ENCODE measurements around the gene EYS.

- TF ChIP-seq CTCF (IDR thresholded peaks at IDR 0.05; ENCODE audit: low read depth, low read length, poor library complexity, severe bottlenecking), result no peak
- TF ChIP-seq EZH2phosphoT487 (IDR thresholded peaks at IDR 0.05; ENCODE audit: borderline replicate concordance, low read length), result no peak
These were observed 1199.4 kb downstream of the EYS start for GRCh38 chr6:64507661-64508060.
